ENCODE results near the gene ANKIB1. TPM values are rescaled to one million over a fixed set of nuclear protein-coding genes. Genes with fewer than 3 reads are reported as not detected.

Gene ANKIB1, protein sequence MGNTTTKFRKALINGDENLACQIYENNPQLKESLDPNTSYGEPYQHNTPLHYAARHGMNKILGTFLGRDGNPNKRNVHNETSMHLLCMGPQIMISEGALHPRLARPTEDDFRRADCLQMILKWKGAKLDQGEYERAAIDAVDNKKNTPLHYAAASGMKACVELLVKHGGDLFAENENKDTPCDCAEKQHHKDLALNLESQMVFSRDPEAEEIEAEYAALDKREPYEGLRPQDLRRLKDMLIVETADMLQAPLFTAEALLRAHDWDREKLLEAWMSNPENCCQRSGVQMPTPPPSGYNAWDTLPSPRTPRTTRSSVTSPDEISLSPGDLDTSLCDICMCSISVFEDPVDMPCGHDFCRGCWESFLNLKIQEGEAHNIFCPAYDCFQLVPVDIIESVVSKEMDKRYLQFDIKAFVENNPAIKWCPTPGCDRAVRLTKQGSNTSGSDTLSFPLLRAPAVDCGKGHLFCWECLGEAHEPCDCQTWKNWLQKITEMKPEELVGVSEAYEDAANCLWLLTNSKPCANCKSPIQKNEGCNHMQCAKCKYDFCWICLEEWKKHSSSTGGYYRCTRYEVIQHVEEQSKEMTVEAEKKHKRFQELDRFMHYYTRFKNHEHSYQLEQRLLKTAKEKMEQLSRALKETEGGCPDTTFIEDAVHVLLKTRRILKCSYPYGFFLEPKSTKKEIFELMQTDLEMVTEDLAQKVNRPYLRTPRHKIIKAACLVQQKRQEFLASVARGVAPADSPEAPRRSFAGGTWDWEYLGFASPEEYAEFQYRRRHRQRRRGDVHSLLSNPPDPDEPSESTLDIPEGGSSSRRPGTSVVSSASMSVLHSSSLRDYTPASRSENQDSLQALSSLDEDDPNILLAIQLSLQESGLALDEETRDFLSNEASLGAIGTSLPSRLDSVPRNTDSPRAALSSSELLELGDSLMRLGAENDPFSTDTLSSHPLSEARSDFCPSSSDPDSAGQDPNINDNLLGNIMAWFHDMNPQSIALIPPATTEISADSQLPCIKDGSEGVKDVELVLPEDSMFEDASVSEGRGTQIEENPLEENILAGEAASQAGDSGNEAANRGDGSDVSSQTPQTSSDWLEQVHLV
- 33.6 and 38.3 TPM in 2 replicates for total RNA-seq

DNA sequence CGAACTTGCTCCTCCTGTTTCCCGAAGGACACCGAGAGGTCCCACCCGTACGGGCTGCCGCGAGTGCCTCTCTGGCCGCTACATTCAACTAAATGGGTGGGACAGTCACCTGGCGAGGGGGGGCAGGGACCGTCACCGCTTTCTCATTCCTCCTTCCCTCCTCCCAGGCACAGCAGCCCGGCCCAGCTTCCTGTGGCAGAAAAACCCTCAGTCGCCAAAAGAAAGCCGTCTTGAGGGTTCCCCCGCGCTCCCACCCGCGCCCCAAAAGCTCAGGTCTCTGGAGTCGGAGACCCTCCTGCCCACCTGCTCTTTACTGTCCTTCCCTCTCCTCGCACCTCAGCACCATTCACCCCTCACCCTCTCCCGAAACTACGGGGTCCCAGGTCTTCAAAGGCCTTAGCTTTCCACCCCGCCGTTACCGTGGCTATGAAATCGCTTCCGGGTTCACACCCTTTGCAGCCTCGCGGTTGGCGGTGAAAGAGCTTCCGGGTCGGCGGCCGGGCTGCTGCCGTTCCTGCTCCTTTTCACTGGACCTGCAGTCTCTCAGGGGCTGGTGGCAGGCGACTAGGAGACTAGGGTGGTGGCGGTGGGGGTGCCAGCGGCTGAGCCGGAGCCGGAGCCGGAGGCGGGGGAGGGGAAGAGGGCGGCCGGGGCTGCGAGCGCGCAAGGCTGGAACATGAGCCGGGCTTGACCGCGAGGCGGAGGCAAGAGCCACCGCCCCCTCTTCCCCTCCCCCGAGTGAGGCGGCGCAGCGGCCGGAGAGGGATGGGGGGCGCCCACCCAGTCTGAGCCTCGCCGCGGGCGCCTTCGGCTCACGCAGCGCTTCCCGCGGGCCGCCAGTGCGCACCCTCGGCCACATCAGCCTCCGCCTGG is at the start of gene ANKIB1, which contains the start of gene KRIT1:
TSS of gene ANKIB1 (plus strand) at position 488 of the 873 bp plus-strand sequence. CDS start 49,005 bp downstream, outside the sequence.
TSS of gene KRIT1 (minus strand) at position 428 of the 873 bp plus-strand sequence. CDS start 3,779 bp downstream, outside the sequence.

DNA sequence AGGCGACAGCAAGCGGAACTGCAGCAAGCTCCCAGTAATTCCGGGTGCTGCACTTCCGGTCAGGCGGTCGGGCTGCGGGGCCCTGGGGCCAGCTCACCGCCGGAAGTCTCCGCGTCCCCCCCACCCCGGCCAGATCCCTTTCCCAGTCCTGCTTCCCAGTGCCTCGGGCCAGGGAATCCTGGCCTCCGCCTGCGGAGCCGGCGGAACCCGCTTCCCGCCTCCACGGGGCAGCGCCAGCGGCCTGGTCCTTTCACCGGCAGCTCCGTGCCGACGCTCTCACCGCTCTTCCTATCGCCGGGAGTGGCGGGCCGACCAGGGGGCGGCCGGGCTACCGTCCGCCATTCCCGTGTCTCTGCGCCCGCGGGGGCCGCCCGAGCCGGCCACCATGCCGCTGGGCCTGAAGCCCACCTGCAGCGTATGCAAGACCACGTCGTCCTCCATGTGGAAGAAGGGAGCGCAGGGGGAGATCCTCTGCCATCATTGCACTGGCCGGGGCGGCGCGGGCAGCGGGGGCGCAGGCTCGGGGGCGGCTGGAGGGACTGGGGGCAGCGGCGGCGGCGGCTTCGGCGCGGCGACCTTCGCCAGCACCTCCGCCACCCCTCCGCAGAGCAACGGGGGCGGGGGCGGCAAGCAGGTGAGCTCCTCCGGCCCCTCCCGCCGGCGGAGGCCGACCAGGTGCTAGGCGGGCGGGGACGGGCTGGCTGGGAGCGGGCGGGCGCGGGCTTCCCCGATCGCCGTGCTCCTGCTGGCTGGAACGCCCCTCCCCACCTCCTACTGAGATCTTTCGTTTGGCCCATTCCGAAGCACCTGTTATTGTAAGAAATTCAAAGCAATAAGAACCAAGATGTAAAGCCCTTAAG is 201.8 kb downstream of the ANKIB1 start, which contains the start of gene GATAD1:
TSS of gene GATAD1 (plus strand) at position 138 of the 860 bp plus-strand sequence. CDS start at position 386, 248 bp downstream.

Other genes with a start within 250 kb of the ANKIB1 start
- 215 and 240 TPM in 2 replicates for gene CYP51A1, start 111.5 kb upstream of the ANKIB1 start, total RNA-seq
- under 0.01 TPM in 1 of 2 replicates, not detected in the other for gene LRRD1, start 66.8 kb upstream of the ANKIB1 start, total RNA-seq
- gene KRIT1, start 60 bp upstream of the ANKIB1 start, total RNA-seq: 27.6 and 40.4 TPM in 2 replicates
- gene GATAD1, start 201.5 kb downstream of the ANKIB1 start, total RNA-seq: 15.5 and 15.6 TPM in 2 replicates
- not detected in 2 replicates for gene ERVW-1, start 232.0 kb downstream of the ANKIB1 start, total RNA-seq

All from epithelial cell of umbilical artery (primary cell).